OCI-LY1 (cell line): Measurements from ENCODE around the gene KDM6B.

ENCODE experiments used
- H2AFZ ChIP-seq: fragments of 200-600 bp; sonication (generic), shearing (Covaris generic); 2 replicates; pipeline ENCODE4 v1.6.0; 2014; ENCODE audit warnings: antibody characterized with exemption, mild to moderate bottlenecking, low read length
- H3F3A ChIP-seq: fragments of 200-600 bp; sonication (generic), shearing (Covaris generic); 2 replicates; pipeline ENCODE4 v1.6.0; 2014; ENCODE audit warnings: mild to moderate bottlenecking, antibody characterized with exemption, low read length, moderate library complexity; ENCODE audit not compliant: insufficient read depth
- H3K27ac ChIP-seq: fragments of 200-600 bp; sonication (generic); 2 replicates; pipeline ENCODE4 v1.5.1; 2014; ENCODE audit warnings: low read length, mixed run types, mild to moderate bottlenecking, low read depth; ENCODE audit not compliant: poor library complexity, severe bottlenecking
- H3K27me3 ChIP-seq: fragments of 200-600 bp; sonication (generic); 2 replicates; pipeline ENCODE4 v1.6.0; 2014; ENCODE audit warnings: antibody characterized with exemption, mild to moderate bottlenecking, low read length, moderate library complexity; ENCODE audit not compliant: insufficient read depth
- H3K36me3 ChIP-seq: fragments of 200-600 bp; sonication (generic); 2 replicates; pipeline ENCODE4 v1.6.1; 2014; ENCODE audit warnings: mild to moderate bottlenecking, antibody characterized with exemption, low read length, moderate library complexity, mixed read lengths; ENCODE audit not compliant: insufficient read depth
- H3K4me1 ChIP-seq: fragments of 200-600 bp; sonication (generic); 2 replicates; pipeline ENCODE4 v1.5.1; 2014; ENCODE audit warnings: mild to moderate bottlenecking, low read length, moderate library complexity; ENCODE audit not compliant: insufficient read depth, severe bottlenecking
- H3K4me2 ChIP-seq: fragments of 200-600 bp; sonication (generic), shearing (Covaris generic); 2 replicates; pipeline ENCODE4 v1.6.1; 2014; ENCODE audit warnings: low read length
- H3K4me3 ChIP-seq: fragments of 200-600 bp; sonication (generic); 2 replicates; pipeline ENCODE4 v1.5.1; 2014; ENCODE audit warnings: low read length, low read depth, mild to moderate bottlenecking, mixed read lengths; ENCODE audit not compliant: poor library complexity, severe bottlenecking
- H3K79me2 ChIP-seq: fragments of 200-600 bp; shearing (Covaris generic); 2 replicates; pipeline ENCODE4 v1.6.1; 2016; ENCODE audit warnings: mixed run types, low read length, mixed read lengths; ENCODE audit not compliant: insufficient read depth
- H3K9ac ChIP-seq: fragments of 200-600 bp; sonication (generic), shearing (Covaris generic); 2 replicates; pipeline ENCODE4 v1.6.1; 2014; ENCODE audit warnings: mild to moderate bottlenecking, low read length, mixed read lengths
- H3K9me2 ChIP-seq: fragments of 200-600 bp; sonication (generic), shearing (Covaris generic); 2 replicates; pipeline ENCODE4 v1.6.1; 2014; ENCODE audit warnings: low read depth, mild to moderate bottlenecking, low read length, mixed read lengths
- H3K9me3 ChIP-seq: fragments of 200-600 bp; shearing (Covaris generic); 2 replicates; pipeline ENCODE4 v1.6.1; 2014; ENCODE audit warnings: low read length, mixed read lengths
- H4K20me1 ChIP-seq: fragments of 200-600 bp; sonication (generic), shearing (Covaris generic); 2 replicates; pipeline ENCODE4 v1.6.0; 2016; ENCODE audit warnings: mild to moderate bottlenecking, low read length; ENCODE audit not compliant: insufficient read depth
- EZH2 ChIP-seq: fragments of 200-600 bp; sonication (generic), shearing (Covaris generic); IDR thresholded peaks from 2 replicates; pipeline ENCODE4 v1.8.0; 2017; ENCODE audit warnings: borderline replicate concordance, mixed run types, mild to moderate bottlenecking, antibody characterized with exemption, low read length, moderate library complexity, mixed read lengths
- TF ChIP-seq, protein P1 (sequence below): fragments of 200-600 bp; sonication (generic), shearing (Covaris generic); IDR thresholded peaks from 2 replicates; pipeline ENCODE4 v1.5.1; 2017; ENCODE audit warnings: mild to moderate bottlenecking, antibody characterized with exemption, low read length, moderate library complexity, mixed read lengths

KDM6B gene

DNA sequence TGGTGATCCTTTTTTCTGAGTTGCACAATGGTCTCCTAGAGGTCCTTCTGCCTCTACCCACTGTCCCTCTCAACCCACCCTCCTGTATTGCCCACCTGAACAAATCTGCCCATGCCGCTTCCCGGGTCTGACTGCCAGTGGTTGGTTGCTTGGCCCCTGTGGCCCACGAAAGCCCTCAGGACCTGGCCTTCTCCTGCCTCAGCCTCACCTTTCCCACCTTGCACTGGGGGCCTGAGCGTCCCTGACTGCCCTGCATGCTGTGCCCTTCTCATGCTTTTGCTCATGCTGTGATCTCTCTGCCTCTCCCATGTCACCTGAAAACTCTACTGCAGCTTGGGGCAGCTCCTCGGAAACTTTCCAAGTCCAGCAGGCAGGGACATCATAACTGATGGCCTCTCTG, 13.8 kb upstream of the KDM6B start:
- H2AFZ ChIP-seq = no peak overlapping the region
- no peaks in the 10 kb centered on the region for H3K79me2 ChIP-seq
- H3K9ac ChIP-seq = no peak overlapping the region
- H3K4me1 ChIP-seq = no peaks in the 10 kb centered on the region
- H3K27me3 ChIP-seq = peaks cover 7% of the 10 kb centered on the region; the same call in 1 of the 2 replicates
- H3K27ac ChIP-seq = no peak overlapping the region
- H3F3A ChIP-seq = no peaks in the 10 kb centered on the region
- H3K4me2 ChIP-seq = no peak overlapping the region
- H3K36me3 ChIP-seq = no peaks in the 10 kb centered on the region
- H3K9me3 ChIP-seq = no peaks in the 10 kb centered on the region
- H3K4me3 ChIP-seq = no peak overlapping the region
- no peaks in the 10 kb centered on the region for H4K20me1 ChIP-seq
- no peaks in the 10 kb centered on the region for H3K9me2 ChIP-seq
- no peak for TF ChIP-seq EZH2
- TF ChIP-seq, protein P1, sequence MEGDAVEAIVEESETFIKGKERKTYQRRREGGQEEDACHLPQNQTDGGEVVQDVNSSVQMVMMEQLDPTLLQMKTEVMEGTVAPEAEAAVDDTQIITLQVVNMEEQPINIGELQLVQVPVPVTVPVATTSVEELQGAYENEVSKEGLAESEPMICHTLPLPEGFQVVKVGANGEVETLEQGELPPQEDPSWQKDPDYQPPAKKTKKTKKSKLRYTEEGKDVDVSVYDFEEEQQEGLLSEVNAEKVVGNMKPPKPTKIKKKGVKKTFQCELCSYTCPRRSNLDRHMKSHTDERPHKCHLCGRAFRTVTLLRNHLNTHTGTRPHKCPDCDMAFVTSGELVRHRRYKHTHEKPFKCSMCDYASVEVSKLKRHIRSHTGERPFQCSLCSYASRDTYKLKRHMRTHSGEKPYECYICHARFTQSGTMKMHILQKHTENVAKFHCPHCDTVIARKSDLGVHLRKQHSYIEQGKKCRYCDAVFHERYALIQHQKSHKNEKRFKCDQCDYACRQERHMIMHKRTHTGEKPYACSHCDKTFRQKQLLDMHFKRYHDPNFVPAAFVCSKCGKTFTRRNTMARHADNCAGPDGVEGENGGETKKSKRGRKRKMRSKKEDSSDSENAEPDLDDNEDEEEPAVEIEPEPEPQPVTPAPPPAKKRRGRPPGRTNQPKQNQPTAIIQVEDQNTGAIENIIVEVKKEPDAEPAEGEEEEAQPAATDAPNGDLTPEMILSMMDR = no peak

DNA sequence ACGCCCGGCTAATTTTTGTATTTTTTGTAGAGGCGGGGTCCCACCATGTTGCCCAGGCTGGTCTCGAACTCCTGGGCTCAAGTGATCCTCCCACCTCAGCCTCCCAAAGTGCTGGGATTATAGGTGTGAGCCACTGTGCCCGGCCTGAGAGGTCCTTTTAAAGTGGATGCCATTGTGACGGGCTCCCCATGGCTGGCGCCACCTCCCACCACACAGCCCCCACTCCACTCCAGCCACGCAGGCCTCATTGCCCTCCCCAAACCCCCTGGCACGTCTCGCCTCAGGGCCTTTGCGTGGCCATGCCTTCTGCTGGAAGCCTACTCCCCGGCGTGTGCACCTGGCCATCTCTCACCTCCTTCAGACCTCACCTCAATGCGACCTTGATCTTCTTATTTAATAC, 11.9 kb upstream of the KDM6B start:
- Histone ChIP-seq H3K9me2 (no peaks in the 10 kb centered on the region), H3K27me3 (no peaks in the 10 kb centered on the region; the same call in 1 of the 2 replicates), H3K4me3 (no peak overlapping the region)

DNA sequence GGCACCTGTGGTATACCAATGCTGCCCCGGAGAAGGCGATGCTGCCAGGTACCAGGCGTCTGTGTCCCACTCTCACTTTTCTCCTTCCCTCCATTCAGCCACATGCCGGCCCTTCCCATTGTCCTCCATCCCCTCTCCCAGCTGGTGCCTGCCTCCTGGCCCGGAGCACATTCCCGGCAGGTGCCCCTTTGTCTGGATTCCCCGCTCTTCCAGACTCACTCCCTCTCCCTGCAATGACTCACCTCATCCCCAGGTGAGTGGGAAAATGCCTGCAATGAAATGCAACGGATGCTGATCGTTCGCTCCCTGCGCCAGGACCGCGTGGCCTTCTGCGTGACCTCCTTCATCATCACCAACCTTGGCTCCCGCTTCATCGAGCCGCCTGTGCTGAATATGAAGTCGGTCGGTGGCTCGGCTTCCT, 10.4 kb upstream of the KDM6B start:
- no peak overlapping the region for H3K9ac ChIP-seq
- no peak overlapping the region for H3K4me2 ChIP-seq

More for the DNA sequence above, 11.9 kb upstream of the KDM6B start:
- no peak overlapping the region for H2AFZ ChIP-seq
- H3K9me3 ChIP-seq = no peaks in the 10 kb centered on the region
- H3K27ac ChIP-seq = no peak overlapping the region
- H3K4me2 ChIP-seq = no peak overlapping the region
- no peaks in the 10 kb centered on the region for H3K79me2 ChIP-seq
- H3F3A ChIP-seq = no peaks in the 10 kb centered on the region
- TF ChIP-seq EZH2 = no peak
- TF ChIP-seq, protein P1 = no peak
- no peak overlapping the region for H3K9ac ChIP-seq
- no peaks in the 10 kb centered on the region for H4K20me1 ChIP-seq
- H3K4me1 ChIP-seq = no peaks in the 10 kb centered on the region
- H3K36me3 ChIP-seq = no peaks in the 10 kb centered on the region

More for the DNA sequence above, 10.4 kb upstream of the KDM6B start:
- no peaks in the 10 kb centered on the region for H3K9me3 ChIP-seq
- no peak overlapping the region for H2AFZ ChIP-seq
- no peaks in the 10 kb centered on the region; the same call in 1 of the 2 replicates for H3K27me3 ChIP-seq
- H3K9me2 ChIP-seq = no peaks in the 10 kb centered on the region
- H4K20me1 ChIP-seq = no peaks in the 10 kb centered on the region
- H3K27ac ChIP-seq = no peak overlapping the region
- H3K4me3 ChIP-seq = no peak overlapping the region
- no peaks in the 10 kb centered on the region for H3K4me1 ChIP-seq
- no peaks in the 10 kb centered on the region for H3K36me3 ChIP-seq
- no peak for TF ChIP-seq EZH2
- TF ChIP-seq, protein P1 = no peak
- no peaks in the 10 kb centered on the region for H3K79me2 ChIP-seq
- no peaks in the 10 kb centered on the region for H3F3A ChIP-seq
